ENCODE measurements around the gene EEPD1.

The EEPD1 gene

GRCh38 chr7:36208997-36209813 is 56.2 kb downstream of the EEPD1 start:
- no peak for TF ChIP-seq CTCF (conservative IDR thresholded peaks at IDR 0.05; ENCODE audit: low read length)
- no peak overlapping the region for H3K4me3 ChIP-seq (ENCODE audit: low read length)
- peak; percentile 58 for DNase-seq (ENCODE audit: low read depth)

- no peak for TF ChIP-seq CTCF (conservative IDR thresholded peaks at IDR 0.05; ENCODE audit: low read length)
- DNase-seq (ENCODE audit: low read depth), result no peak
- H3K4me3 ChIP-seq (ENCODE audit: low read length), result no peak overlapping the region
Observed at GRCh38 chr7:36209814-36210183, 56.7 kb downstream of the EEPD1 start.

- TF ChIP-seq CTCF (conservative IDR thresholded peaks at IDR 0.05; ENCODE audit: low read length), result no peak
- H3K4me3 ChIP-seq (ENCODE audit: low read length), result no peak overlapping the region
- no peak for DNase-seq (ENCODE audit: low read depth)
Observed at GRCh38 chr7:36210291-36210922, 57.4 kb downstream of the EEPD1 start.

- peak; percentile 25 for DNase-seq (ENCODE audit: low read depth)
- no peak overlapping the region for H3K4me3 ChIP-seq (ENCODE audit: low read length)
- no peak for TF ChIP-seq CTCF (conservative IDR thresholded peaks at IDR 0.05; ENCODE audit: low read length)
Observed at GRCh38 chr7:36214608-36215456, 61.8 kb downstream of the EEPD1 start.

GRCh38 chr7:36215457-36215765 is 62.4 kb downstream of the EEPD1 start:
- H3K4me3 ChIP-seq (ENCODE audit: low read length), result no peak overlapping the region
- no peak for DNase-seq (ENCODE audit: low read depth)
- no peak for TF ChIP-seq CTCF (conservative IDR thresholded peaks at IDR 0.05; ENCODE audit: low read length)

GRCh38 chr7:36216063-36216684 is 63.1 kb downstream of the EEPD1 start:
- DNase-seq (ENCODE audit: low read depth), result peak; percentile 65
- no peak for TF ChIP-seq CTCF (conservative IDR thresholded peaks at IDR 0.05; ENCODE audit: low read length)
- H3K4me3 ChIP-seq (ENCODE audit: low read length), result no peak overlapping the region

Measured in AG10803 (cell line).